Brain microvascular endothelial cell (primary cell): Measurements from ENCODE around the gene HPS5.

Experiments used
- DNase-seq: peaks from one replicate; pipeline ENCODE4 v3.0.0-alpha.2; 2020
- H3K27ac ChIP-seq: fragments of 250-450 bp; sonication (Bioruptor Pico); 2 replicates; pipeline ENCODE4 v1.5.1; 2020; ENCODE audit warnings: mild to moderate bottlenecking, moderate library complexity
- H3K27me3 ChIP-seq: fragments of 250-450 bp; sonication (Bioruptor Pico); replicated peaks from 2 replicates; pipeline ENCODE4 v1.5.1; 2020; ENCODE audit warnings: mild to moderate bottlenecking
- H3K36me3 ChIP-seq: fragments of 250-450 bp; sonication (Bioruptor Pico); replicated peaks from 2 replicates; pipeline ENCODE4 v1.5.1; 2020; ENCODE audit warnings: mild to moderate bottlenecking
- H3K4me3 ChIP-seq: 2 replicates; pipeline ENCODE4 v1.5.1; 2011; ENCODE audit warnings: low read depth, mild to moderate bottlenecking, control low read depth, low read length, moderate library complexity
- in situ Hi-C: cut with HindIII; loops from 2 replicates; pipeline ENCODE4 v1.10.0; 2017; ENCODE audit warnings: low sequenced_read_pairs, low pct_ligation_motif_present
- TF ChIP-seq, protein P1 (sequence below): IDR thresholded peaks from 2 replicates; pipeline ENCODE4 v1.5.1; 2011; ENCODE audit warnings: low read depth, mild to moderate bottlenecking, moderate library complexity, low read length, control low read depth, inconsistent platforms; ENCODE audit errors: missing control alignments

HPS5 gene

DNA sequence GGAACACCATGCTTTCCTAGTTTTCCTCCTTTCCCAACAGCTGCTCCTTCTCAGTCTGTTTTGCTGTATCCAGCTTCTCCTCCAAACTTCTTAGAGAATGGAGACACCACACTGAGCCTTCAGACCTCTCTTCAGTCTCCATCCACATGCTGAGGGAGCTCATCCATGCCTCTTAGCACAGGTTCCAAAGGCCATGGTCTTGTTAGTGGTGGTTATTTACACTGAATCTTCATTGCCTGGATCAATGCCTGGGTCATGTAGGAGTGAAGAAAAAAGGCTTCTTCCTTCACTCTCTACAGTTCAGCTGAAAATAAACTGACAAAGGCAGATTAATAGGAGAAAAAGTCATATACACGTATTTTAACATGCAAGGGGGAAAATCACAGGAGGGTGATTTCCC is 82.3 kb downstream of the HPS5 start:
- no peak for DNase-seq
- H3K27ac ChIP-seq = no peak overlapping the region
- in situ Hi-C loops = no loop called here
- TF ChIP-seq, protein P1, sequence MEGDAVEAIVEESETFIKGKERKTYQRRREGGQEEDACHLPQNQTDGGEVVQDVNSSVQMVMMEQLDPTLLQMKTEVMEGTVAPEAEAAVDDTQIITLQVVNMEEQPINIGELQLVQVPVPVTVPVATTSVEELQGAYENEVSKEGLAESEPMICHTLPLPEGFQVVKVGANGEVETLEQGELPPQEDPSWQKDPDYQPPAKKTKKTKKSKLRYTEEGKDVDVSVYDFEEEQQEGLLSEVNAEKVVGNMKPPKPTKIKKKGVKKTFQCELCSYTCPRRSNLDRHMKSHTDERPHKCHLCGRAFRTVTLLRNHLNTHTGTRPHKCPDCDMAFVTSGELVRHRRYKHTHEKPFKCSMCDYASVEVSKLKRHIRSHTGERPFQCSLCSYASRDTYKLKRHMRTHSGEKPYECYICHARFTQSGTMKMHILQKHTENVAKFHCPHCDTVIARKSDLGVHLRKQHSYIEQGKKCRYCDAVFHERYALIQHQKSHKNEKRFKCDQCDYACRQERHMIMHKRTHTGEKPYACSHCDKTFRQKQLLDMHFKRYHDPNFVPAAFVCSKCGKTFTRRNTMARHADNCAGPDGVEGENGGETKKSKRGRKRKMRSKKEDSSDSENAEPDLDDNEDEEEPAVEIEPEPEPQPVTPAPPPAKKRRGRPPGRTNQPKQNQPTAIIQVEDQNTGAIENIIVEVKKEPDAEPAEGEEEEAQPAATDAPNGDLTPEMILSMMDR = no peak
- no peaks in the 10 kb centered on the region for H3K36me3 ChIP-seq
- no peak overlapping the region for H3K4me3 ChIP-seq
- peaks cover 4% of the 10 kb centered on the region for H3K27me3 ChIP-seq

DNA sequence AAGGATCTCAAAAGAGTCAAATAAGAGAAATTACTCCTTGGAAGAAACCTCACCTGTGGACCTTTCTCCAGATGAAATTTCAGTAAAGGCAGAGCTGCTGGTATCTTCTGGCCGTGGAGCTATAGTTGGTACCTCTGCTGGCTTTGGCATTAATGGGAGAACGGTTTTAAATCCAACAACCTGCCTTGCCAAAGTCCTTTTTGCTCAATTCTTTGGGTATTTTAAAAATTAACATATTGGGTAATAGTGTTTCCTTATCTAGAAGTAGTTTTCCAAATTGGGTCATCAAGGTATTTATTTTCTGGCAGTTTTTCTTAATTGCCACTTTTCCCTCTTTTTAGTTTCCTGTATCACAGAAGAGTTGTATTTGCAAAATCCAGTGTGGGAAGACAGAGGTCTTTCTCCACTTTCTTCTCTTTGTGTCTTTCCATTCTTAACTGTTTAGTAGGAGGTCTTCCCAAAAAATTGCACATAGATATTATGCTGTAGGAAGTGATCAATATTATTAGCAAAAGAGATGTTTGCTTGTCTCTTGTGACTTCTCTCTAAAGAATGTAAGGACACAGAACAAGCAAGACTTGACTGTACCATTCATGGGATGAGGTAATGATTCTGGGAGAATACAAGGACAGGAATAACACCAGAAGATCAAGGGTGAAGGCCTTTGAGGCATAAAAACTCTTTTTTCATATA is 85.1 kb downstream of the HPS5 start, which contains the start of gene SAA4:
TSS of gene SAA4 (minus strand) at position 139 of the 693 bp plus-strand sequence. CDS start 876 bp downstream, outside the sequence.
- TF ChIP-seq, protein P1 = no peak
- H3K4me3 ChIP-seq = no peak within 1 kb of the TSS
- no peak within 1 kb of the TSS for H3K27ac ChIP-seq
- in situ Hi-C loops = no loop called here
- peaks cover 4% of the 10 kb centered on the region for H3K27me3 ChIP-seq
- no peaks in the 10 kb centered on the region for H3K36me3 ChIP-seq
- no peak for DNase-seq

DNA sequence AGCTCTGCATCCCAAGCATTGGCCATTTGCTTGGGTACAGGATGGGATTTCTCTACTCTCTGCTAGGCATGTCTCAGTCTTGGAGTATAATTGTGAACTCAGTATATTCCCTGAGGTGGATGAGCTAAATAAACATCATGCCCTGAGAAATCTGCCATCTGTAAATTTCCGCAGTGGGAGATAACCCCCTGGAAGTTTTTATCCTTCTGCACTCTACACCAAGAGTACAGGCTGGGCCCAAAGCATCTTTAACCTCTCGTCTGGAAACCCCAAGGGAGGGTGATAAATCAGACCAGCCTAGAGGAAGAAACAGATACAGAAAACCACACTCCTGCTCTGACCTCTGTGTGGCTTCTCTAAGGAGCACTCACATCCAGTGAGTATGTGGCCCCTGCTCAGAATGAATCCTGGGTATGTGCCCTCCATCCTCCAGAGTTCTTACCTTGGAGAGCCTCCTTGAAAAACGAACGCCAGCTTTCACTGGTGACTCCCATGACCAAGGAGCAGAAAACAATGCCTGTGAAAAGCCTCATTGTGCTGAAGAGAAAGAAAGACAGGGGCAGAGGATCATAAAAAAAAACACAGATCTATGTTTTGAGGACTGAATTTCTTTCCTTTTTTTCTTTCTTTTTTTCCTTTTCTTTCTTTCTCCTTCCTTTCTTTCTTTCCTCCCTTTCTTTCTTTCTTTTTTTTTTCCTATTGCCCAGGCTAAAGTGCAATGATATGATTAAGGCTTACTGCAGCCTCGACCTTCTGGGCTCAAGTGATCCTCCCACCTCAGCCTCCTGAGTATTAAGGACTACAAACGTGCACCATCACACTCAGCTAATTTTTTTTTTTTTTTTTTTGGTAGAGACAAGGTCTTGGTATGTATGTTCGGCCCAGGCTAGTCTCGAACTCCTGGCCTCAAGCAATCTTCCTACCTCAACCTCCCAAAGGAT is 86.3 kb downstream of the HPS5 start:
- in situ Hi-C loops = no loop called here
- no peak overlapping the region for H3K27ac ChIP-seq
- no peaks in the 10 kb centered on the region for H3K36me3 ChIP-seq
- no peak for DNase-seq
- peaks cover 4% of the 10 kb centered on the region for H3K27me3 ChIP-seq
- no peak overlapping the region for H3K4me3 ChIP-seq
- TF ChIP-seq, protein P1 = no peak

DNA sequence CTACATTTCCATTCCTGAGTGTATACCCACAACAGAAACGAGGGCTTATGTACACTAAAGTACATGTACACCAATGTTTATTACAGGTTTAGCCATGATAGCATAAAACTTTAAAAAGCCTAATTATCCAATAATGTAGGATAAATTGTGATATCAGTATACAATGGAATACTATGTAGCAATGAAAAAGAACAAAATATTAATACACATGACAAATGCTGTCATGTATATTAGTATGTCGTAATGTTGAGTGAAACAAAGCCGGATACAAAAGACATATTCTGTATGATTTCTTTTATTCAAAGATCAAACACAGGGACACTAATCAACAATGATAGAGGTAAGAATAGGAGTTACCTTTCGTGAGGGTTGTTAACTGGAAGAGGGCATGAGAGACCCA is 88.0 kb downstream of the HPS5 start:
- in situ Hi-C loops = no loop called here
- TF ChIP-seq, protein P1 = no peak
- Histone ChIP-seq H3K27ac (no peak overlapping the region), H3K27me3 (no peaks in the 10 kb centered on the region), H3K36me3 (no peaks in the 10 kb centered on the region), H3K4me3 (no peak overlapping the region)
- no peak for DNase-seq

DNA sequence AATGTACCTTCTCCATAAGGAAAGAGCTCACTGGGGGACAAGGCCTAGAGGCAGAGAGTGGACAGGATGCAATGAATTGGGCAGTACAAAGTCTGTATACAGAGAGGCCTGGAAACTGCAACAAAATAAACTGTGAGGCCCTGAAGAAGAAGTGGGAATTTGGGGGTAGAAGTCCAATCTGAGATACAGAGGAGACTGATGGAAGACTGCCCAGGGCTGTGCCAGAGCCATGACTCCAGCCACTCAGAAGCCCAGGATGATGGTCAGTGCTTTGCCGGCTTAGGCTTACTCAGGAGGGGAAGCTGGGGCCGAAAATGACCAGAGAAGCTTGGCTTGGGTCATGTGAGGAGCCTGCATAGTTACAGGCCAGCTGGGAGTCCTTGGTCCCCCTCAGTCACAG is 91.1 kb downstream of the HPS5 start:
- Histone ChIP-seq H3K36me3 (no peaks in the 10 kb centered on the region), H3K27ac (no peak overlapping the region), H3K4me3 (no peak overlapping the region), H3K27me3 (no peaks in the 10 kb centered on the region)
- in situ Hi-C loops = no loop called here
- TF ChIP-seq, protein P1 = no peak
- DNase-seq = no peak
